Measurements from ENCODE around the gene PHAF1.

The PHAF1 gene

DNA sequence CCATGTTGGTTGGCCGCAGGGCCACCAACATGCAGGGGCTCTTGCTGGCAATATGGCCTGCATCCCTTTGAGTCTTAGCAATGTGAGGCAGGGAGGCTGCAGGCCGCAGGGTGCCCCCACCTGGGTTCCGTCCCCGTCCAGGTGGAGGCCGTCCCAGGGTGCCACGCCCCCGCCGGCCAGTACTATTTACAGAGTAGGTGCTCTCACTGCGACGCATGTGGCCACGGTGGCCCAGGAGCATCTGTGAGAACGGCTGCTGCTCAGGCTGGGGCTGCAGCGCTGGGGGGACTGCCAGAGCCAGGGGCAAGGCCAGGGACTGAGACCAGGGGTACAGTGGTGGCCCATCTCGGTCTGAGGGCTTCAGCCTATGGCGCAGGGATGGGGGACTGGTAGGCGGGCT is 70.4 kb downstream of the PHAF1 start:
- no peak for DNase-seq (ENCODE audit: low read depth, low spot score)

DNA sequence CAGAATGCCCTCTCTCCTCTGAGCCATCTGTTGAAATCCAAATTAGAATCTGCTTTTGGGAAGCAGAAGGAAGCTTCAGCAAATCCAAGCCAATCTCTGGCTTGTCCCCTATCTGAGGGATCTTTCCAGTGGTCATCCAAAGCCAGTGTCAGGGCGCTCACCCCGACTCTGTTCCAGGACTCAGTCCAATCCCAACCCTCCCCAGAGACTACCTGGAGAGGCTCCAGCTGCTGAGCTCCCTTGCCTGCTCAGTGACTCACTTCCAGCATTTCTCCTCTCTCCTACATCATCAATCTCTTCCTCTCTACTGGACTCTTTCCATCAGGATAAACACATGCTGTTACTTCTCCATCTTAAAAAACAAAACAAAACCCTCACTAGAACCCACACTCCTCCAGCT is 71.6 kb downstream of the PHAF1 start:
- peak; percentile 73 for DNase-seq (ENCODE audit: low read depth, low spot score)

DNA sequence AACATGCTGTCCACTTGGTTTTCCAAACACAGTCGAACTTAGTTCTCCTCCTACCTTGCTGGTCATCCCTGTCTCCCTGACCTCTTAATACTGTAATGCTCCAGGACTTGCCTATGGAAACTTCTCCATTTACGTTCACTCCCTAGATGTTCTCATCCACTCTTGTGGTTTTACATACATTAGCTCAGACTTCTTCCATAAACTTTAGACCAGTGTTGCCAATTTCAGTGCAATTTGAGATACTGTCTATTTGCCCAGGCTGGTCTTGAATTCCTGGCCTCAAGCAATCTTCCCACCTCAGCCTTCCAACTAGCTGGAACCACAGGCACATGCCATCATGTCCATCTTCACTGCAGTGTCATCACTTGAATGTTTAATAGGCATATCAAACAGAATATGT is 72.5 kb downstream of the PHAF1 start:
- DNase-seq (ENCODE audit: low read depth, low spot score), result no peak

GRCh38 chr16:67183284-67183626 is 73.5 kb downstream of the PHAF1 start:
- no peak for DNase-seq (ENCODE audit: low read depth, low spot score)

- DNase-seq (ENCODE audit: low read depth, low spot score), result peak; percentile 98
Measured at GRCh38 chr16:67183627-67184452, 74.1 kb downstream of the PHAF1 start, which contains the start of gene MATCAP1. Gene MATCAP1, minus strand, starts transcription at chr16:67183963. Its CDS starts 3,353 bp downstream, at chr16:67180610.

DNA sequence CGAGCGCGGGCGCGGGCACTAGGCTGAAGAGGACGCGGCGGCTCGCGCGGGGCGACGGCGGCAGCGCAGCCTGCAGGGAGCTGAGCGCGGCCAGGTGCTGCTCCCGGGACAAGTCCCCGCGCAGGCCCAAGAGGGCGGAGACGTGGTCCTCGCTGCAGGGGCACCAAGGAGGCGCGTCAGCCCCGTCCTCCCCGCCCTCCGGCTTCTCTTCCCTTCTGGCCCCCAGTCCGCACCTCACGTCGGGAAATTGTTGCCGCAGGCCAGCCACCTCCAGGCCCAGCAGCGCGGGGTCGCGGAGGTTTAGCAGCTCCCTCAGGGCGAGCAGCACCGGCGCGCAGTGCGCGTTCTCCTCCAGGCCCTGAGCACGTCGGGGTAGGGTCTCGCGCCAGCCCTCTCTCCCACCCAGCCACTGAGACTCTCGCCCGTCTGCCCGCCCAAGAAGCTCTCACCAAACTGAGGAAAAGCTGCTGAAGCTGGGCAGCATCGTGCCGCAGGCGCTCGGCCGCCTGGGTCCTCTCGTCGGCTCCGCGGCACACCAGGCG is 74.8 kb downstream of the PHAF1 start:
- DNase-seq (ENCODE audit: low read depth, low spot score), result peak; percentile 62

DNA sequence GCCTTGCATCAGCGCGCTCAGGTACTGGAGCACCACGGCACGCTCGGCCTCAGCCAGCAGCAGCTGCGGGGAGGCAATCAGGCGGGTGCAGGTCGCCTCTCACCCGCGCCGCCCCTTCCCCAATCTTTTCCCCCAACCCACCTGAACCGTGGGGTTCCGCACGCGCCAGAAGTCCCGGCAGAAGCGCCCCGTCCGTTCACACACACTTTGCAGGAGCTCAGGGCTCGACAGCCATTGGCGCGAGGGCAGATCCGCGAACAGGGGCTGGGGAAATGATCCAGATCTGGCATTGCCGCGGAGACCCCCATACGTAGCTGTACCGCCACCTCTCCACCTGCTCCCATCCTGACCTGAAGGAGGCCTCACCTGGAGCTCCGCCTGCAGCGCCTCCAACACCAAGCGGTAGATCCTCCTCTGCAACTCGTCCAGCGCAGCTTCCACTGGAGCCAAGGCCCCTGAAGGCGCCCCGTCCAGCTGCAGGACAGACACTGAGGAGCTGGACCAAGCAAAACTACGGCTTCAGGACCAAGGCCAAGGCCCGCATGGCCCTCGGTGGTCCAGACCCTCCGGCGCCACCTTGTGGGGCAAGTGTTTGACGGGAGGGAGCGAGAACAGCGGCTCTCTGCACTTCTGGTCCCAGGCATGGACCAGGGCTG is 75.4 kb downstream of the PHAF1 start:
- DNase-seq (ENCODE audit: low read depth, low spot score), result peak; percentile 97

- DNase-seq (ENCODE audit: low read depth, low spot score), result no peak
Measured at GRCh38 chr16:67185651-67186134, 76.0 kb downstream of the PHAF1 start.

DNA sequence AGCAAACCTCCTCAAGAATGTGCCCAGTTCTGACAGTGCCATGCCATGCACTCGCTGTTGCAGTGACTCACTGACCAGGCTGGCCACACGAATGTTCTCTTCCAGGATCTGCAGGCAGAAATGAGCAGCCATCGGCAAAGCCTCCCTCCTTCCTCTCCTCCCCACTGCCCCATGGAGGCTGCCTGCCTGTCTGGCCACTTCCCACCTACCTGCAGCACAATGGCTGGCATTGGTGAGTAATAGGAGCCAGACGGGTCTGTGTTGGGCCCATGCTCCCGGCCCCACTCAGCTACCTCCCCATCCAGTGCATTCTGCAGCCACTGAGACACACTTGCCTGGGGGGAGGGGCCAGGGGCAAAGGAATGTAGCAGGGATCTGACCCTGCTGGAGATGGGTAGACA is 76.8 kb downstream of the PHAF1 start:
- peak; percentile 82 for DNase-seq (ENCODE audit: low read depth, low spot score)

DNA sequence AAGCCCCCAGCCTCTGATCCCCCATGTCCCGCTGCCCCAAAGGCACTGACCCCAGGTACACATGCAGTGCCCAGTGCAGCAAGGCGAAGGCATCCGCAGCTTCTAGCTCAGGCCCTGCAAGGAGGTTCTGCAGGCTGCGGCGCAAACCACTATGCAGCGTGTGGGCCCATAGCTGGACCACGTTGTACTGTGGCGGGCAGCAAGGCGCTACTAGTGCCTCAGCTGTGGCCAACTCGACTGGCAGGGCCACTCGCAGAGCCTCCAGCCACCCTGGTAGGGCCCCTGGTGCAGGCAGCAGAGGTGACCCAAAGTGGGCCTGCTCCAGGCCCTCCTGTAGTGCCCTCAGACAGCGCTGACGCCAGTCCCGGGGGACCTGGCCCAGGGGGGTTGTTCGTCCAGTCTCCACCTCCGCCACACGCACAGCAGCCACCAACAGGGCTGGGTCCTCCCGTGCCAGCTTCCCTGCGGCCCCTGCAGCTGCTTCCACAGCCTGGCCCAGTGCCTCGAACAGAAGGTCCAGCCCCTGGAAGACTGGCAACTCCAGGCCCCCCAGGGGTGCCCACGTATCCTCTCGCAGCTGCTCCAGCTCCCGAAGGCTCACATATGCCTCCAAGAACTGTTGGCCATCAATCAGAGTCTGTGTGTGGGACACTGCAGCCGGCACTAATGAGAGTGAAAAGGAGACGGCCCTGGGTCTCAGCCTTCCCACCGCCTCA is 77.6 kb downstream of the PHAF1 start:
- DNase-seq (ENCODE audit: low read depth, low spot score), result no peak

GRCh38 chr16:67188323-67188722 is 78.6 kb downstream of the PHAF1 start:
- DNase-seq (ENCODE audit: low read depth, low spot score), result no peak

DNA sequence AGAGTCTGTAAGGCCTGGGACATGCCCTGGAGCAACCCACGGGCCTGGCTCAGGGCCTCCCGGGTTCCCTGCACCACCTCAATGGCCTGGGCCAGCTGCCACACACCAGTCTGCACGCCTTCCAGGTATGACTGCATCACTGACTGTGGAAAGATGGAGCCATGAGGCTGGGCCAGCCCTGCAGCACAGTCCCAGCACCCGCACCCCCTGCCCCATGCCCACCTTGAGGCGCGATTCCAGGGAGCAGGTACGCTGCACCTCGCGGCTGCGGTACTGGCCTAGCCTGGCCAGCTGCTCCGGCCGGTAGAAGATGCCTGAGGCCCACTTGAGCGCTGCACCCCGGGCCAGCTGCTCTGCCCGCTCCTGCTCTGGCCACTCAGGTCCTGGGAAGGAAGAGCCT is 79.1 kb downstream of the PHAF1 start:
- DNase-seq (ENCODE audit: low read depth, low spot score), result no peak

- DNase-seq (ENCODE audit: low read depth, low spot score), result no peak
Measured at GRCh38 chr16:67190041-67190440, 80.3 kb downstream of the PHAF1 start, which contains the start of gene EXOC3L1. Gene EXOC3L1, minus strand, starts transcription at chr16:67190136. Its CDS starts 460 bp downstream, at chr16:67189676.

DNA sequence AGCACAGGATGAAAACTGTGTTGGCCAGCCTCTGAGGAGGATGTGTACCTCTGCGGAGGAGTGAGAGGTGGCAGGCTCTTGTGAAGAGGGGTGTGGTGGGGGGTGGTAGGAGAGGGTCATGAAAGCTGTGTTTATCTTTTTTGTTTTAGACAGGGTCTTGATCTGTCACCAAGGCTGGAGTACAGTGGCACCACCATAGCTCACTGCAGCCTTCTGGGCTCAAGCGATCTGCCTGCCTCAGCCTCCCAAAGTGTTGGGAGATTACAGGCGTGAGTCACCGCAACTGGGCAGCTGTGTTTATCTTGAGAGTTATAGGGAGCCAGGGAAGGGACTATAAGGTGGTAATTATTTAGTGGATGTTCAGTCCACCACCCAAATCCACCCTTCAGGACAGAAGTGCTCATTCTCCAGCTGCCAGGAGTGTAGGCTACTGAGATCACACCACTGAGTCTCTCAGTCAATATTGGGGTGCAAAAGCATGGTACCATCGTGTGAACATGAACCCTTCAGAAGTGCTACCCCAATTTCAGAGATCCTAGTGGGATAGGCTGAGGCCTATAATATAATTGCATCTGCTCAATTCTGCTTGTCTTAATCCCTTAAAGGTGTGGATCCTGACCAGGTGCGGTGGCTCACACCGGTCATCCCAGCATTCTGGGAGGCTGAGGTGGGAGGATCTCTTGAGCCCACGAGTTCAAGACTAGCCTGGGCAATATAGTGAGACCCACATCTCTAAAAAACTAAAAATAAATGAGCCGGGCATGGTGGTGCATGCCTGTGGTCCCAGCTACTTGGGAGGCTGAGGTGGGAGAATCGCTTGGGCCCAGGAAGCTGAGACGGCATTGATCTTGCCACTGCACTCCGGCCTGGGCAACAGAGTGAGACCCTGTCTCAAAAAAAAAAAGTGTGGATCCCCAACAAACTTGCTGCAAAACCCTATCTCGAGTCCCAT is 81.0 kb downstream of the PHAF1 start:
- DNase-seq (ENCODE audit: low read depth, low spot score), result no peak

DNA sequence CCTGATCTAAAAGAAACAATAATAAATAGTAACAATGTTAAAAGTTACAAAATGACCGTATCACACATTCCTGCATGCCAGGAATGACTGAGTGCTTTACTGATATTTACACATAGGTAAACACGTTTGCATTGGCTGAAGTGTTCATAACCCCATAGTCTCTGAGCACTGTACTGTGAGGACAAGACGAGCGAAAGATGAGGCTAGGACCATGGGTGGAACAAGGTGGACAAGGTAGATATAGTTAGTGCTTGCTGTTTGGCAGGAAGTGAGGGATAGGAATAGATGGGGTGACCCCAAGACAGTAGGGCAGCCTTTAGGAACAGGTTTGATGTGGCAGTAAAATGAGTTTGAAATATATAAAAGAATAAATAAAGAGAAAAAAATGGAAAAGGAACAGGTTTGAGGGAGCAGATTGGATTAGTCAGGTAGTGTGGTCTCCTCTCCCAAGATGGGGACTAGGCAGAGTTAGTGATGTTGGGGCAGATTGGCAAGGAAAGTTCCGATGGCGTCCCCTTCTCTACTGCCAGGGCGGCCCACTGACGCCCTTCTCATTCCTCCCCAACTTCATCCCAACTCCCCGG is 81.8 kb downstream of the PHAF1 start:
- DNase-seq (ENCODE audit: low read depth, low spot score), result no peak

GRCh38 chr16:67191995-67192681 is 82.4 kb downstream of the PHAF1 start, which contains the start of gene E2F4:
Gene E2F4, plus strand, starts transcription at chr16:67192155. Its CDS starts 73 bp downstream, at chr16:67192228.
- peak; percentile 97 for DNase-seq (ENCODE audit: low read depth, low spot score)

DNA sequence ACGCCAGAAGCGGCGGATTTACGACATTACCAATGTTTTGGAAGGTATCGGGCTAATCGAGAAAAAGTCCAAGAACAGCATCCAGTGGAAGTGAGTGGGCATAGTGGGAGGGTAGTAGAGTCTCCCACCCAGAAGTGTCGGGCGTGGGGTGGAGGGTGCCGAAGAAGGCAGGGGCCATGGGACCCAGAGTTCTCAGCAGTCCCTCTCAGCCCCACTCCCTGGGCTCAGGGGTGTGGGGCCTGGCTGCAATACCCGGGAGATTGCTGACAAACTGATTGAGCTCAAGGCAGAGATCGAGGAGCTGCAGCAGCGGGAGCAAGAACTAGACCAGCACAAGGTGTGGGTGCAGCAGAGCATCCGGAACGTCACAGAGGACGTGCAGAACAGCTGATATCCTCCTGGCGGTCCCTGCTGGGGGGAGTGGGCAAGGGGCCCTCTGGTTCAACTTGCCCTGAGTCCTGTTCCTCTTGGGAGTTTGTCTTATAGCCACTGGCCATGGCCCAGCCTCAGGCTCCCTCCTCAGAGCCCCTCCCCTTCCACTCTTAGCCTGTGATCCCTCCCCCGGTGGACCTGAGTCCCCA is 83.1 kb downstream of the PHAF1 start:
- DNase-seq (ENCODE audit: low read depth, low spot score), result no peak

- DNase-seq (ENCODE audit: low read depth, low spot score), result no peak
Measured at GRCh38 chr16:67193536-67193935, 83.8 kb downstream of the PHAF1 start.

- no peak for DNase-seq (ENCODE audit: low read depth, low spot score)
Measured at GRCh38 chr16:67194260-67194659, 84.5 kb downstream of the PHAF1 start.

Measured in astrocyte of the hippocampus (primary cell).